GM03348 (cell line): Measurements from ENCODE around the gene KLHL25.

Experiments used
- DNase-seq: peaks from one replicate; pipeline ENCODE4 v3.0.0; 2012; ENCODE audit warnings: low spot score

Gene KLHL25

GRCh38 chr15:85746641-85747040 lies 48.1 kb downstream of the KLHL25 start:
- DNase-seq, result no peak

GRCh38 chr15:85745525-85746150 lies 49.1 kb downstream of the KLHL25 start:
- DNase-seq, result no peak

DNA sequence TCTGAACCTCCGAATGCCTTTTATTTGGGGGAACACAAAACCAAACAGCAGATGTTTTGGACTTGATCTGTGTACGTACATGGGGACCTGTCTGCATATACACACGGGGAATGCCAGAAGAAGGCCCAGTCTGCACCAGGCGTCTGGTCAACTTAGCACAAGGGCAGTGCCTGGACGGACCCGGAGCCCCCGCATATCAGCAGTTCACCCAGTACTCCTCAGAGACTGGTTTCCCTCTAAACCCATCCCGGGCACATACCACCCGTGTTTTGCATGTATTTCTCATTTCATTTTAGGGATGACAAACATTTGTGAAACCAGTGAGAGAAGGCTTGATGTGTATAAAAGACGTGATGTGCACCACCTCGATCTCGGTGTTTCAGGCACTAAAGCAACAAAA lies 49.7 kb downstream of the KLHL25 start:
- DNase-seq, result no peak

DNA sequence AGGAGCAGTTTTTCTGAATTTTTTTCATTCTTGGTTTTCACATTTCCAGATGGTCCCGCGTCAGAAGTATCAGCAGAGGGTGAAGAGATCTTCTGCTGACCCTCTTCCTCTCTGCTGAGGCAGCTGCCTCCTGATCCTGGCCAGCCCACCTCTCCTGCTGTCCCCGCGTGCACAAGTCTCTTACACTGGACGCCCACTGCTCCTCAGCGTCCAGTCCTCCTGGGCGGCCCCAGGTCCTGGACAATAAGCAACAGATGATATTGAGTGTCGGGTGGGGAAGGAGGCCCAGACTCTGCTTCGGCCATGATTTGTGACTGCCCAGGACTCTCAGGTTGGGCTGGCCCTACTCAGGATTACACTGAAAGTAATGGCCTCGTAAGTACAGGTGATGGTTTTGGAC lies 50.1 kb downstream of the KLHL25 start:
- DNase-seq, result no peak

DNA sequence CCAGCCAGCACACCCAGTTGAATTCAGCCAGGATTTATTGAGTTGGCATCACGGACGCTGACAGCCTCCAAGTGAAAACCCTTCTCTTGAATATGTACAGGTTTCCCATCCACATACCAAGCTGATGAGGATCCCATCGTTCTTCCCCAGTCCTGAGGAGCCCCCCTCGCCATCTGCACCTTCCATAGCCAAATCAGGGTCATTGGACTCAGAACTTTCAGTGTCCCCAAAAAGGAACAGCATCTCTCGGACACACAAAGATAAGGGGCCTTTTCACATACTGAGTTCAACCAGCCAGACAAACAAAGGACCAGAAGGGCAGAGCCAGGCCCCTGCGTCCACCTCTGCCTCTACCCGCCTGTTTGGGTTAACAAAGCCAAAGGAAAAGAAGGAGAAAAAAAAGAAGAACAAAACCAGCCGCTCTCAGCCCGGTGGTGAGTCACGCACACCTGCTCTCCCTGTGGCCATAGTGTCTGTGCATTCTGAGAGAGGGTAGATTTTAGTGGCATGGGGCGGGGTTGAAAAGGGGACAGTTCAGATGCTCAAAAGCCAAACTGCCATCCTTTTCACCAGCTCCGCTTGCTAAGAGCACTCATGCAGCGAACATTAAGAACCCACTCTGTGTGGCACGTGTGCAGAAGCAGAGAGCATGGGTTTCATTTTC lies 51.2 kb downstream of the KLHL25 start:
- no peak for DNase-seq

DNA sequence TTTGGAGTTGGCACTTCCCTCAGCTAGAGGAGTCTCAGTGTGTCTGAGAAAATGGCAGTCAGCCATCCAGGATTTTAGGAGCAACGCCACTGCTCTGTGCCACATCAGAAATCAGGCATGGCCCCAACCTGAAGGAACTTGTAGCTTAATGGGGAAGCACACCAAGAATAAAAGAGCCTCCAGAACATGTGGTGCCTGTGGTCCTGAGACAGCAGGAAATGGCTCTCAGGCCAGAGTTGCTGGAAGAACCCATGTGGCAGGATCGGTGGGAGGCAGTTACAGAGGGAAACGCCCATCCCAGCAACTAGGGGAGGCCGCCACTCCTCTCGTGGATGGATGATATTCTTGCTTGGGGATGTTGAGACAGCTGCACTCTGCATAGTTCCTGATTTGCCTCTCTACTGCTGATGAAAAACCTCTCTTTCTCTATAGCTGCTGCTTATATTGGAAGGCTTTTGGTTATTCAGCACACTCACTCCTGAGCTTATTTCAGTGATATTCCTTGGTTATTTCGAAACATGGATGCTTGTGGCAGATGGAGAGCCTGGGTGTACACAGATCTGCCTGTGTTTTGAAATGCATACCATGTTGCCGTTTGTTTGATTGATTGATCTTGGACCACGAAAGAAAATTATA lies 52.4 kb downstream of the KLHL25 start:
- peak; percentile 66 for DNase-seq

- no peak for DNase-seq
These were observed 53.1 kb downstream of the KLHL25 start for GRCh38 chr15:85741662-85742061.

- DNase-seq, result no peak
These were observed 53.7 kb downstream of the KLHL25 start for GRCh38 chr15:85741021-85741421.

- DNase-seq, result no peak
These were observed 57.7 kb downstream of the KLHL25 start for GRCh38 chr15:85737061-85737460.

DNA sequence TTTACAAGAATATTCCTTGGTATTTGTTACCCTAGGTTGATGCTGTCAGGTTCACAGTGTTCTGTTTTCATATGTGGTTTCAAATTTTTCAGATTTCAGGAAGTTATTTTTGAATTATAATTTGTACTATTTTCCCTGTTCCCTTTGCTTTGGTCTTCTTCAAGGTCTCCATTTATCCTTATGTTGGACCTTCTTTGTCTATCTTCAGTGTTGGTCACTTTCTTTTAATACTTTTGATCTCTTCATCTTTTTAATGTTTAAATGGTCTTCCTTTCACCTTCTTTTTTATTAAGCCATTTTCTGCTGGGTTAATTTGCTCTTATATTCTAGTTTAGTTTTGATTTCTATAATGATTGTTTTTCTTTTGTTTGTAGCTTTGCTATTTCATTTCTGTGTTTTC lies 61.3 kb downstream of the KLHL25 start:
- no peak for DNase-seq

GRCh38 chr15:85730001-85730820 lies 64.5 kb downstream of the KLHL25 start:
- DNase-seq, result peak; percentile 79

- peak; percentile 79 for DNase-seq
These were observed 67.7 kb downstream of the KLHL25 start for GRCh38 chr15:85727068-85727467.

DNA sequence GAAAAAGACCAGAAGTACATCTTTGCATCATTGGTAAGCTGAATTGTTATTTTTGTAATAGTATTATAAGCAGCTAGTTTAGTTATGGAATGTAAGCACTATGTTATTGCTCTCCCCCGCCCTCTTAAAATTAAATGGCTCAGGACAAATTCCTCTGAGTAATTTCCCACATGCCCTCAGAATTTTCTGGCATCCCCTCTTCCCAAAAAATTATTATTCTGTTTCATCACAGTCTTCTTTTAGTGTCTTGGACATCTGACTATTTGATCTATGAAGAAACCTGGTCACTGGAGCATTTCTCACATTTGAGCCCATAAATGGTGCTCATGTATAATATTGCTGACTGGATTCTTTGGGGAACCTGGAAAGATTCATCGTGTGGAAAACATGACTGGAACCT lies 68.3 kb downstream of the KLHL25 start:
- peak; percentile 57 for DNase-seq

DNA sequence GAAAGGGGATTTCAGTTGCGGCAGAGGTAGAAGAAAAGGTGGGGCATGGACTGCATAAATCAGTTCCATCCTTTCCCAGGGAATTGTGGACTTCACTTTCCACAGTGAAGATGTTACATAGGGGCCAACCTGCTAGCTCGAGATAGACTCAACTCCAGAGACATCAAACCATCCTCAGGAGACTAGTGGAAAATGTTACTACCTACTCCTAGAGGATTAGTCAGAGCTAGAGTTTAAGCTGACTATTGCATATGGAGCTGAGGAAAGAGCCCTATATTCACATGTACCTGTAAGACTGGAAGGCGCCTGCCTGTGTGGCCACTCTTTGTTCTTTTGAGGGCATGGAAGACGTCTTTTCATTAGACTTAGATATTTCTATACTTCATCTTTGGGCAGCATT lies 69.2 kb downstream of the KLHL25 start:
- no peak for DNase-seq

DNA sequence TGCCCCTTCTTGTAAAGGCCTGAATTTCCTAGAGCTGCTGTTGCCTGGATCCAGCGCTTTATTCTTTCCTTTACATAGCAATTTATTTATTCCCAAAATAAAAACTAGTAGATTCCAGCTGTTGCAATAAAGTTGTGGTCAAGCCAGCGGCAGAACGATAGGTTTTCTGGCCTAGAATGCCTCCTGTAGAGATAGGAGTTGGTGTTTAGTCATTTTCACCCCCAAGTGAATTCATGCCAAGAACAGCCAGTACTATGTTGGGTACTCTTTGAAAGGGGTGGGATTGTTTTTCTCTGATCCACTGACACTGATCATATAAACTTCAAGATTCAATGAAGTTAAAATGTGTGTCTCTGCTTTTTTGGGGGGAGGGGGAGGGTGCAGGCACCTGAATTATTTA lies 69.7 kb downstream of the KLHL25 start:
- DNase-seq, result no peak

DNA sequence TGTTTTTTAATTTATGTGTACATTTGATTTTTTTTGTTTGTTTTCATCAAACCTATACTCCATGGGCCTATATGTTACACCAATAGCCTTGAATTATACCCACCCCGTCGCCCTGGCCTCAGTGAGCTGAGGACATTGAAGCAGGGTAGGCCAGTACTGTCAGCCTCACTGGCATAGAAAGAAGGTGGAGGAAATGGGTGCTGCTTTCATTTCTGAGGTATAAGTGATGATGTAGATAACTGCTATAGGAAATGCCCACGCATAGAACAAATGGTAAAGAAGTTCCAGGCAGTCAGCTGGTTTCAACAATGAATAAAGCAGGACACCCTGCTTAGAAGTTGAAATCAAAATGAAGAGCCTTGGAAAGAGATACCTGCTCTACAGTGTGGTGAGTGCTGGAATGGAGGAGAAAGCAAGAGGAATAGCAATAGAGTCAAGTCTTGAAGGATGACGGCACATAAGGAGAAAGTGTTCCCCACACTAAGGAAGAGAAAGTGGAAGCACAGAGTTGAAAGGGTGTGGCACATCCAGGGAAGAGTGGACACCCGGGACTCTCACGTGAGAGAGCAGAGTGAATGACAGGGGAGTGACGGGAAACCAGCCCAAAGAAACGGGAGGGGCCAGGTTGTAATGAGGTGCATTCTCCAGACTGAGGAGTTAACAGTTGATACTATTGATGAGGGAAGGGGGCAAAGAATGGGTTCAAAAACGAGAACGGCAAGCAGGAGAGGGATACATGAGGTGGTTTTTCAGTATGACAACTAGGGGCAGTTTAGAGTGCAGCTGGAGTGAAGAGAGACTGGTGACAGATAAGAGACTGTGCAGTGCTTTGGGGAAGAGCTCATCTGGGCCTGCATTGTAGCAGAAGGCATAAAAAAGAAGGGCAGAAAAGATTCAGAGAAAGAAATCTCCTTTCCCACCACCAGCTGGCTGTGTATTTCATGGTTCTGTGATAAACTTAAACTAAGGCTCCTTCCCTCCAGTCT lies 70.5 kb downstream of the KLHL25 start:
- DNase-seq, result no peak

DNA sequence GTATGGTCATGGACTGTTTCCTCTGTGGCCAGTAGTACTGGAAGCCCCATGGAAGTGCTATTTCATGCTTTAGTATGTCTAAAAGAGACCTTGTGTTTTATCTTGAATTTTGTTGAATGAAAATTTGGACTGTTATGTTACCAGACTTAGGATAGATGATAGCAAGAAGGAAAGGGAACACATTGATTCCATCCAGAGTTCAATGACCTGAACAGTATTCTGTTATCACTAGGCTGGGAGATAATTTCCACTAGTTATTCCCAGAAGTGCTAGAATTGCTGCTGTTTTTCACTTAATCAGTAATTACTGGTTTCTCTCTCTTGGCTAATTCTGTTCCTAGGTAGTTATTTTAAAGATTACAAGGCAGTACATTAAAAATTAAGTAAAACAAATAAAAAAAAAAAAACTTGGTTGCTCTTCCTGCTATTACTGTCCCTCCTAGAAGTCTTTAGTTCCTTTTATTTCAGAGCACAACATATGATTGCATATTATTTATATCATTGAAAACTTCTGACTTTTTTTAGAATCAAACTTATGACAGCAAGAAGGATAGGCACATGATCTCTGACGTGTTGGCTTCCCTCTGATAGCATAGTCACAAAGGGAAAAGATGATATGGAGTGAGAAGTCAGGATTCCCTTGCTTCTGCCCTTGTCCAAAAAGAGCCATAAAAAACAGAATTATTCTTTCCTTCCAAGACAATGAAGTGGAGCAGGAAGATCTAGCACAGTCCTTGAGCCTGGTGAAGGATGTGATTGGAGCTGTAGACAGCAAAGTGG lies 72.2 kb downstream of the KLHL25 start:
- DNase-seq, result no peak

DNA sequence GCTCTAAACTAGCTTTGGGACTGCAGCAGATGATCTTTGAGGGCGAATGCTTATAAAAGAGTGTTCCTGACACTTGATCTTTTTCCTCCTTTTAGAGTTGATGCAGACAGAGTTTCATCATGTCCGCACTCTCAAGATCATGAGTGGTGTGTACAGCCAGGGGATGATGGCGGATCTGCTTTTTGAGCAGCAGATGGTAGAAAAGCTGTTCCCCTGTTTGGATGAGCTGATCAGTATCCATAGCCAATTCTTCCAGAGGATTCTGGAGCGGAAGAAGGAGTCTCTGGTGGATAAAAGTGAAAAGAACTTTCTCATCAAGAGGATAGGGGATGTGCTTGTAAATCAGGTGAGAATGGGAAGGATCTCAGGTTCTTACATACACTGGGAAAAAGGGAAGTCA lies 75.7 kb downstream of the KLHL25 start:
- no peak for DNase-seq

- no peak for DNase-seq
These were observed 76.3 kb downstream of the KLHL25 start for GRCh38 chr15:85718271-85718971.

DNA sequence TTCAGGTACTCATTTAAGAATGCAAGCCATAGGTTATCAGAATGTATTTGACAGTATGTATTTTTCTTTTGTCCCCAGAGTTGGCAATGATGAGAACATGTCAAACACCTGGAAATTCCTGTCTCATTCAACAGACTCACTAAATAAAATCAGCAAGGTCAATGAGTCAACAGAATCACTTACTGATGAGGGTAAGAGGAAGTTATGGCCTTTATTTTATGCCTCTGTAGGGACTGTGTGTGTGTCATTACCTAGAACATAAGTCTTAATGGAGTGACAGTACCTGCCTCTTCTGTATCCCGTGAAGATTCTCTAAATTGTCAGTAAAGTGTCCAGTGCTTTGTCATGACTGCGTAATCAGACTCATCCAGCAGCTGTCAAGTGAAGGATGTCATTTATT lies 77.5 kb downstream of the KLHL25 start:
- no peak for DNase-seq
